ENCODE data around the gene RANBP3.
"Not testable (repeated sequence)": the region's sequence is repeated elsewhere in the genome, so short reads cannot be mapped to it uniquely, and the experiment has no call there.

- TF ChIP-seq CREB5 (CRISPR knock-in tag; IDR thresholded peaks at IDR 0.05; ENCODE audit: low read depth); RARB (CRISPR knock-in tag; IDR thresholded peaks at IDR 0.05): not testable (repeated sequence)
These were observed 46.8 kb upstream of the RANBP3 start for GRCh38 chr19:6024756-6025155.

Data from SK-N-SH treated with all-trans-retinoic acid at 6 μM for 48 hours (cell line).